HepG2 (cell line): Measurements from ENCODE around the gene FOXL3. TPM values are rescaled to one million over a fixed set of nuclear protein-coding genes. Genes with fewer than 3 reads are reported as not detected.
A peak's percentile ranks its signal among the peaks of the same experiment; 100 is the strongest.

ENCODE experiments used
- NONO ChIP-seq, 2 experiments: fragments of 450-650 bp in 1 of 2; sonication (generic) in 1 of 2; formaldehyde crosslinking in 1 of 2; IDR thresholded peaks in 1 of 2; conservative IDR thresholded peaks in 1 of 2; 2 replicates each; pipeline versions ENCODE4 v1.6.1 to v1.8.0; 2017 to 2022; ENCODE audit warnings: mild to moderate bottlenecking in 1 of 2, missing genetic modification reagents in 1 of 2, moderate library complexity in 1 of 2
- RAD21 ChIP-seq: fragments of 450-650 bp; formaldehyde crosslinking; IDR thresholded peaks from 2 replicates; pipeline ENCODE4 v1.5.0; 2020; ENCODE audit warnings: mild to moderate bottlenecking
- RORA ChIP-seq: sonication (generic); formaldehyde crosslinking; IDR thresholded peaks from 2 replicates; pipeline ENCODE4 v1.5.0; 2020; ENCODE audit warnings: mild to moderate bottlenecking, missing genetic modification reagents, moderate library complexity
- TMF1 ChIP-seq: sonication (generic); formaldehyde crosslinking; IDR thresholded peaks from 2 replicates; pipeline ENCODE4 v1.8.1; 2022; ENCODE audit warnings: low read depth, missing genetic modification reagents
- U2AF1 ChIP-seq: fragments of 200-400 bp; formaldehyde crosslinking; optimal IDR thresholded peaks from 2 replicates; pipeline ENCODE3; 2017; ENCODE audit warnings: mild to moderate bottlenecking, low read depth, low read length
- ZNF451 ChIP-seq: sonication (generic); formaldehyde crosslinking; IDR thresholded peaks from 2 replicates; pipeline ENCODE4 v1.5.0; 2020; ENCODE audit warnings: mild to moderate bottlenecking, missing genetic modification reagents
- ZNF678 ChIP-seq: sonication (generic); formaldehyde crosslinking; IDR thresholded peaks from 2 replicates; pipeline ENCODE4 v1.4.0; 2020; ENCODE audit warnings: mild to moderate bottlenecking, missing genetic modification reagents
- ZNF709 ChIP-seq: sonication (generic); formaldehyde crosslinking; IDR thresholded peaks from 2 replicates; pipeline ENCODE4 v1.5.0; 2020; ENCODE audit warnings: mild to moderate bottlenecking, missing genetic modification reagents
- polyA plus RNA-seq, 8 experiments: library from polyadenylated mRNA; depleted of rRNA in 3 of 8; stranded (reverse) in 7 of 8; unstranded in 1 of 8; fragments of >200 nt; fragmentation: Illumina TruSeq in 4 of 8; extraction: Trizol in 4 of 8; gene quantifications; 2 replicates each; pipeline versions ENCODE4 v1.2.1 to v1.2.3, GENCODE V29; 2011 to 2016; ENCODE audit warnings: low read depth in 4 of 8, missing spikeins in 1 of 8, mixed read lengths in 1 of 8; ENCODE audit not compliant: insufficient read depth in 1 of 8
- total RNA-seq, 5 experiments: library from RNA; depleted of rRNA; stranded (reverse); fragments of >200 nt; fragmentation: Illumina TruSeq; extraction: Trizol; gene quantifications; 2 replicates each; pipeline ENCODE4 v1.2.3, GENCODE V29; 2016; ENCODE audit warnings: low read depth in 1 of 5
- TF ChIP-seq, protein P1 (sequence below), 2 experiments: sonication (generic) in 1 of 2; formaldehyde crosslinking in 1 of 2; IDR thresholded peaks; 2 replicates each; pipeline versions ENCODE4 v1.4.0 to v1.6.1; 2016 to 2020; ENCODE audit warnings: borderline replicate concordance in 1 of 2, low read depth in 1 of 2, mild to moderate bottlenecking in 1 of 2, missing genetic modification reagents in 1 of 2
- TF ChIP-seq, protein P2 (sequence below): sonication (generic); formaldehyde crosslinking; IDR thresholded peaks from 2 replicates; pipeline ENCODE4 v1.4.0; 2020; ENCODE audit warnings: missing genetic modification reagents
- TF ChIP-seq, protein P3 (sequence below): sonication (generic); formaldehyde crosslinking; IDR thresholded peaks from 2 replicates; pipeline ENCODE4 v1.4.0; 2020; ENCODE audit warnings: mild to moderate bottlenecking, missing genetic modification reagents
- TF ChIP-seq, protein P4 (sequence below): sonication (generic); formaldehyde crosslinking; IDR thresholded peaks from 2 replicates; pipeline ENCODE4 v1.4.0; 2020; ENCODE audit warnings: missing genetic modification reagents, borderline replicate concordance
- TF ChIP-seq, protein P5 (sequence below): sonication (generic); formaldehyde crosslinking; IDR thresholded peaks from 2 replicates; pipeline ENCODE4 v1.8.1; 2022; ENCODE audit warnings: low read depth, mild to moderate bottlenecking, missing genetic modification reagents
- TF ChIP-seq, protein P6 (sequence below): sonication (generic); formaldehyde crosslinking; IDR thresholded peaks from 2 replicates; pipeline ENCODE4 v1.5.0; 2020; ENCODE audit warnings: mild to moderate bottlenecking, low read depth, missing genetic modification reagents, borderline replicate concordance
- TF ChIP-seq, protein P7 (sequence below): sonication (generic); formaldehyde crosslinking; IDR thresholded peaks from 2 replicates; pipeline ENCODE4 v1.5.0; 2020; ENCODE audit warnings: mild to moderate bottlenecking, missing genetic modification reagents, moderate library complexity

The FOXL3 gene
- total and polyA plus RNA-seq, 2 of the 13 experiments (the other 11 are each of a cell fraction or from before 2014, with no cell fraction given) = not detected

DNA sequence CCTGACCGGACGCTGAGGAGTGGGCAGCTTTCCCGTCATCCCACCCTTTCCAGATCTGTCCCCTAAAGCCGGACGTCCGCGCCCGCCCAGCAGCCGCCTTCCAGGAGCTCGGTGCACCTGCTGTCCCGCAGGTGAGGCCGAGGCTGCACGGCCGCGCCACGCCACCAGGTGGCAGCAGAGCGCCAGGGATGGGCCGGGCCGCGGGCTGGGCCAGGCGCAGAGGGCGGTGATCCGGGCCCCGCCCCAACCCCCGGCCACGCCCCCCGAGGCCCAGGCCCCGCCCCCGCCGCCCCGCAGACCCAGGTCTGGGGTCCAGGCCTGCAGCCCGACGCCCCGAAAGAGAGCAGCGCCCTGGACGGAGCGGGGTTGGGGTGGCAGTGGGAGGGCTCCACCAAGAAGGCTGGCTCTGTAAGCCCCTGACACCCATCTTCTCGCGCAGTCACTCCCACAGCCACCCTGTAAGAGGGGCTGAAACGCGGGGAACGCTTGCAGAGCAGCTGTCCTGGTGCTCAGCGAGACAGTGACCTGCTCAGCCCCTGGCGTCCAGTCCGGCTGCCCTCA lies 32.2 kb downstream of the FOXL3 start (continued):
- TF ChIP-seq, protein P1, sequence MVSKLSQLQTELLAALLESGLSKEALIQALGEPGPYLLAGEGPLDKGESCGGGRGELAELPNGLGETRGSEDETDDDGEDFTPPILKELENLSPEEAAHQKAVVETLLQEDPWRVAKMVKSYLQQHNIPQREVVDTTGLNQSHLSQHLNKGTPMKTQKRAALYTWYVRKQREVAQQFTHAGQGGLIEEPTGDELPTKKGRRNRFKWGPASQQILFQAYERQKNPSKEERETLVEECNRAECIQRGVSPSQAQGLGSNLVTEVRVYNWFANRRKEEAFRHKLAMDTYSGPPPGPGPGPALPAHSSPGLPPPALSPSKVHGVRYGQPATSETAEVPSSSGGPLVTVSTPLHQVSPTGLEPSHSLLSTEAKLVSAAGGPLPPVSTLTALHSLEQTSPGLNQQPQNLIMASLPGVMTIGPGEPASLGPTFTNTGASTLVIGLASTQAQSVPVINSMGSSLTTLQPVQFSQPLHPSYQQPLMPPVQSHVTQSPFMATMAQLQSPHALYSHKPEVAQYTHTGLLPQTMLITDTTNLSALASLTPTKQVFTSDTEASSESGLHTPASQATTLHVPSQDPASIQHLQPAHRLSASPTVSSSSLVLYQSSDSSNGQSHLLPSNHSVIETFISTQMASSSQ (IDR thresholded peaks at IDR 0.05; ENCODE audit: low read depth) = no peak
- TF ChIP-seq, protein P1 (CRISPR knock-in tag; IDR thresholded peaks at IDR 0.05; ENCODE audit: borderline replicate concordance) = no peak; the same call in 1 of the 2 replicates
- TF ChIP-seq U2AF1 = no peak
- TF ChIP-seq NONO (IDR thresholded peaks at IDR 0.05) = no peak
- no peak for TF ChIP-seq NONO (CRISPR knock-in tag; conservative IDR thresholded peaks at IDR 0.05)
- 0 out of 2 replicates have a peak, but pooled peaks have one; percentile 41 for TF ChIP-seq ZNF451 (CRISPR knock-in tag)
- TF ChIP-seq, protein P2, sequence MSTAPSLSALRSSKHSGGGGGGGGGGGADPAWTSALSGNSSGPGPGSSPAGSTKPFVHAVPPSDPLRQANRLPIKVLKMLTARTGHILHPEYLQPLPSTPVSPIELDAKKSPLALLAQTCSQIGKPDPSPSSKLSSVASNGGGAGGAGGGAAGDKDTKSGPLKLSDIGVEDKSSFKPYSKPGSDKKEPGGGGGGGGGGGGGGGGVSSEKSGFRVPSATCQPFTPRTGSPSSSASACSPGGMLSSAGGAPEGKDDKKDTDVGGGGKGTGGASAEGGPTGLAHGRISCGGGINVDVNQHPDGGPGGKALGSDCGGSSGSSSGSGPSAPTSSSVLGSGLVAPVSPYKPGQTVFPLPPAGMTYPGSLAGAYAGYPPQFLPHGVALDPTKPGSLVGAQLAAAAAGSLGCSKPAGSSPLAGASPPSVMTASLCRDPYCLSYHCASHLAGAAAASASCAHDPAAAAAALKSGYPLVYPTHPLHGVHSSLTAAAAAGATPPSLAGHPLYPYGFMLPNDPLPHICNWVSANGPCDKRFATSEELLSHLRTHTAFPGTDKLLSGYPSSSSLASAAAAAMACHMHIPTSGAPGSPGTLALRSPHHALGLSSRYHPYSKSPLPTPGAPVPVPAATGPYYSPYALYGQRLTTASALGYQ = no peak
- TF ChIP-seq, protein P3, sequence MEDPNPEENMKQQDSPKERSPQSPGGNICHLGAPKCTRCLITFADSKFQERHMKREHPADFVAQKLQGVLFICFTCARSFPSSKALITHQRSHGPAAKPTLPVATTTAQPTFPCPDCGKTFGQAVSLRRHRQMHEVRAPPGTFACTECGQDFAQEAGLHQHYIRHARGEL (CRISPR knock-in tag) = no peak
- TF ChIP-seq, protein P4, sequence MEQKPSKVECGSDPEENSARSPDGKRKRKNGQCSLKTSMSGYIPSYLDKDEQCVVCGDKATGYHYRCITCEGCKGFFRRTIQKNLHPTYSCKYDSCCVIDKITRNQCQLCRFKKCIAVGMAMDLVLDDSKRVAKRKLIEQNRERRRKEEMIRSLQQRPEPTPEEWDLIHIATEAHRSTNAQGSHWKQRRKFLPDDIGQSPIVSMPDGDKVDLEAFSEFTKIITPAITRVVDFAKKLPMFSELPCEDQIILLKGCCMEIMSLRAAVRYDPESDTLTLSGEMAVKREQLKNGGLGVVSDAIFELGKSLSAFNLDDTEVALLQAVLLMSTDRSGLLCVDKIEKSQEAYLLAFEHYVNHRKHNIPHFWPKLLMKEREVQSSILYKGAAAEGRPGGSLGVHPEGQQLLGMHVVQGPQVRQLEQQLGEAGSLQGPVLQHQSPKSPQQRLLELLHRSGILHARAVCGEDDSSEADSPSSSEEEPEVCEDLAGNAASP (CRISPR knock-in tag) = no peak
- no peak for TF ChIP-seq RORA
- peak; percentile 94 for TF ChIP-seq RAD21 (CRISPR knock-in tag)
- no peak for TF ChIP-seq ZNF709 (CRISPR knock-in tag)
- no peak for TF ChIP-seq TMF1 (CRISPR knock-in tag)
- TF ChIP-seq, protein P5, sequence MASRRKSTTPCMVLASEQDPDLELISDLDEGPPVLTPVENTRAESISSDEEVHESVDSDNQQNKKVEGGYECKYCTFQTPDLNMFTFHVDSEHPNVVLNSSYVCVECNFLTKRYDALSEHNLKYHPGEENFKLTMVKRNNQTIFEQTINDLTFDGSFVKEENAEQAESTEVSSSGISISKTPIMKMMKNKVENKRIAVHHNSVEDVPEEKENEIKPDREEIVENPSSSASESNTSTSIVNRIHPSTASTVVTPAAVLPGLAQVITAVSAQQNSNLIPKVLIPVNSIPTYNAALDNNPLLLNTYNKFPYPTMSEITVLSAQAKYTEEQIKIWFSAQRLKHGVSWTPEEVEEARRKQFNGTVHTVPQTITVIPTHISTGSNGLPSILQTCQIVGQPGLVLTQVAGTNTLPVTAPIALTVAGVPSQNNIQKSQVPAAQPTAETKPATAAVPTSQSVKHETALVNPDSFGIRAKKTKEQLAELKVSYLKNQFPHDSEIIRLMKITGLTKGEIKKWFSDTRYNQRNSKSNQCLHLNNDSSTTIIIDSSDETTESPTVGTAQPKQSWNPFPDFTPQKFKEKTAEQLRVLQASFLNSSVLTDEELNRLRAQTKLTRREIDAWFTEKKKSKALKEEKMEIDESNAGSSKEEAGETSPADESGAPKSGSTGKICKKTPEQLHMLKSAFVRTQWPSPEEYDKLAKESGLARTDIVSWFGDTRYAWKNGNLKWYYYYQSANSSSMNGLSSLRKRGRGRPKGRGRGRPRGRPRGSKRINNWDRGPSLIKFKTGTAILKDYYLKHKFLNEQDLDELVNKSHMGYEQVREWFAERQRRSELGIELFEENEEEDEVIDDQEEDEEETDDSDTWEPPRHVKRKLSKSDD (CRISPR knock-in tag) = no peak
- no peak for TF ChIP-seq ZNF678 (CRISPR knock-in tag)
- TF ChIP-seq, protein P6, sequence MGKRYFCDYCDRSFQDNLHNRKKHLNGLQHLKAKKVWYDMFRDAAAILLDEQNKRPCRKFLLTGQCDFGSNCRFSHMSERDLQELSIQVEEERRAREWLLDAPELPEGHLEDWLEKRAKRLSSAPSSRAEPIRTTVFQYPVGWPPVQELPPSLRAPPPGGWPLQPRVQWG (CRISPR knock-in tag) = no peak
- TF ChIP-seq, protein P7, sequence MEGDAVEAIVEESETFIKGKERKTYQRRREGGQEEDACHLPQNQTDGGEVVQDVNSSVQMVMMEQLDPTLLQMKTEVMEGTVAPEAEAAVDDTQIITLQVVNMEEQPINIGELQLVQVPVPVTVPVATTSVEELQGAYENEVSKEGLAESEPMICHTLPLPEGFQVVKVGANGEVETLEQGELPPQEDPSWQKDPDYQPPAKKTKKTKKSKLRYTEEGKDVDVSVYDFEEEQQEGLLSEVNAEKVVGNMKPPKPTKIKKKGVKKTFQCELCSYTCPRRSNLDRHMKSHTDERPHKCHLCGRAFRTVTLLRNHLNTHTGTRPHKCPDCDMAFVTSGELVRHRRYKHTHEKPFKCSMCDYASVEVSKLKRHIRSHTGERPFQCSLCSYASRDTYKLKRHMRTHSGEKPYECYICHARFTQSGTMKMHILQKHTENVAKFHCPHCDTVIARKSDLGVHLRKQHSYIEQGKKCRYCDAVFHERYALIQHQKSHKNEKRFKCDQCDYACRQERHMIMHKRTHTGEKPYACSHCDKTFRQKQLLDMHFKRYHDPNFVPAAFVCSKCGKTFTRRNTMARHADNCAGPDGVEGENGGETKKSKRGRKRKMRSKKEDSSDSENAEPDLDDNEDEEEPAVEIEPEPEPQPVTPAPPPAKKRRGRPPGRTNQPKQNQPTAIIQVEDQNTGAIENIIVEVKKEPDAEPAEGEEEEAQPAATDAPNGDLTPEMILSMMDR = peak; percentile 88
